ENCODE data around the gene SRPX. TPM values are rescaled to one million over a fixed set of nuclear protein-coding genes. Genes with fewer than 3 reads are reported as not detected.

The SRPX gene
- total RNA-seq, 1 donor from 2014 or later: 59.0 TPM

GRCh38 chrX:38256019-38256418, 35.3 kb upstream of the SRPX start:
- intact Hi-C loops (cut with DNase I): no loop called here
- no peaks in the 10 kb centered on the region for H3K4me1 ChIP-seq
- DNase-seq (no peak), ATAC-seq (no peak)
- no peak for TF ChIP-seq CTCF (IDR thresholded peaks at IDR 0.05)
- H3K36me3 ChIP-seq: no peaks in the 10 kb centered on the region
- no peaks in the 10 kb centered on the region for H3K9me3 ChIP-seq
- no peak overlapping the region for H3K27ac ChIP-seq
- no peak overlapping the region for H3K4me3 ChIP-seq
- no peaks in the 10 kb centered on the region for H3K27me3 ChIP-seq (ENCODE audit: low read depth)

GRCh38 chrX:38249965-38250364, 29.3 kb upstream of the SRPX start:
- ATAC-seq: no peak
- TF ChIP-seq CTCF (IDR thresholded peaks at IDR 0.05): no peak
- Histone ChIP-seq H3K4me3 (no peak overlapping the region), H3K36me3 (no peaks in the 10 kb centered on the region), H3K27me3 (ENCODE audit: low read depth) (no peaks in the 10 kb centered on the region), H3K4me1 (no peaks in the 10 kb centered on the region), H3K27ac (no peak overlapping the region), H3K9me3 (no peaks in the 10 kb centered on the region)
- intact Hi-C loops (cut with DNase I): no loop called here
- no peak for DNase-seq

- no peaks in the 10 kb centered on the region for H3K9me3 ChIP-seq
- H3K36me3 ChIP-seq: no peaks in the 10 kb centered on the region
- no peak for TF ChIP-seq CTCF (IDR thresholded peaks at IDR 0.05)
- DNase-seq (no peak), ATAC-seq (no peak)
- no peak overlapping the region for H3K27ac ChIP-seq
- H3K4me3 ChIP-seq: no peak overlapping the region
- H3K27me3 ChIP-seq (ENCODE audit: low read depth): no peaks in the 10 kb centered on the region
- no peaks in the 10 kb centered on the region for H3K4me1 ChIP-seq
- intact Hi-C loops (cut with DNase I): no loop called here
These were observed 26.4 kb upstream of the SRPX start for GRCh38 chrX:38247051-38247450.

GRCh38 chrX:38240541-38240940, 19.9 kb upstream of the SRPX start:
- no peaks in the 10 kb centered on the region for H3K4me1 ChIP-seq
- no peak for TF ChIP-seq CTCF (IDR thresholded peaks at IDR 0.05)
- ATAC-seq: no peak
- intact Hi-C loops (cut with DNase I): no loop called here
- H3K4me3 ChIP-seq: no peak overlapping the region
- H3K27ac ChIP-seq: no peak overlapping the region
- DNase-seq: no peak
- no peaks in the 10 kb centered on the region for H3K36me3 ChIP-seq
- H3K9me3 ChIP-seq: no peaks in the 10 kb centered on the region
- H3K27me3 ChIP-seq (ENCODE audit: low read depth): no peaks in the 10 kb centered on the region

GRCh38 chrX:38236901-38237615, 16.4 kb upstream of the SRPX start:
- Histone ChIP-seq H3K9me3 (no peaks in the 10 kb centered on the region), H3K4me3 (no peak overlapping the region), H3K36me3 (no peaks in the 10 kb centered on the region), H3K27me3 (ENCODE audit: low read depth) (no peaks in the 10 kb centered on the region), H3K27ac (no peak overlapping the region), H3K4me1 (peaks cover 5% of the 10 kb centered on the region)
- ATAC-seq: no peak
- no peak for DNase-seq
- intact Hi-C loops (cut with DNase I): no loop called here
- no peak for TF ChIP-seq CTCF (IDR thresholded peaks at IDR 0.05)

Data from lower lobe of right lung (tissue), 2 donors.